Coronary artery (tissue), 2 donors: Measurements from ENCODE around the gene KIR2DL1.
"Not testable (repeated sequence)": the region's sequence is repeated elsewhere in the genome, so short reads cannot be mapped to it uniquely, and the experiment has no call there.

Source experiments
- DNase-seq: peaks from one replicate; pipeline ENCODE4 v3.0.0-alpha.2; 2017; ENCODE audit warnings: low spot score
- H3K27ac ChIP-seq, 2 donors: fragments of 200-600 bp; sonication (generic); one replicate each; pipeline ENCODE4 v1.5.1; 2016 to 2019
- H3K4me3 ChIP-seq: fragments of 200-600 bp; sonication (generic); 2 replicates; pipeline ENCODE4 v1.5.1; 2016; ENCODE audit warnings: mild to moderate bottlenecking, moderate library complexity
- CTCF ChIP-seq: fragments of 200-600 bp; sonication (generic); IDR thresholded peaks from one replicate; pipeline ENCODE4 v1.5.1; 2019; ENCODE audit warnings: antibody characterized with exemption

Gene KIR2DL1

GRCh38 chr19:54771018-54771960 is 1.7 kb downstream of the KIR2DL1 start:
- DNase-seq, H3K4me3 ChIP-seq, H3K27ac ChIP-seq: not testable (repeated sequence)

- DNase-seq, H3K4me3 ChIP-seq, H3K27ac ChIP-seq: not testable (repeated sequence)
Measured at GRCh38 chr19:54772666-54773065, 3.1 kb downstream of the KIR2DL1 start.

- not testable (repeated sequence) for H3K4me3 ChIP-seq
Measured at GRCh38 chr19:54775095-54775815, 5.7 kb downstream of the KIR2DL1 start.

GRCh38 chr19:54775830-54776229 is 6.2 kb downstream of the KIR2DL1 start:
- DNase-seq, H3K27ac ChIP-seq, H3K4me3 ChIP-seq: not testable (repeated sequence)

More at GRCh38 chr19:54775095-54775815, 5.7 kb downstream of the KIR2DL1 start:
- not testable (repeated sequence) for H3K27ac ChIP-seq, DNase-seq

- H3K4me3 ChIP-seq, H3K27ac ChIP-seq, DNase-seq: not testable (repeated sequence)
Measured at GRCh38 chr19:54777851-54778250, 8.3 kb downstream of the KIR2DL1 start.

GRCh38 chr19:54778896-54779295 is 9.3 kb downstream of the KIR2DL1 start:
- DNase-seq, H3K4me3 ChIP-seq, H3K27ac ChIP-seq: not testable (repeated sequence)

GRCh38 chr19:54782916-54783315 is 13.3 kb downstream of the KIR2DL1 start:
- not testable (repeated sequence) for DNase-seq, H3K27ac ChIP-seq, H3K4me3 ChIP-seq

GRCh38 chr19:54786091-54786723 is 16.6 kb downstream of the KIR2DL1 start:
- DNase-seq, H3K27ac ChIP-seq, H3K4me3 ChIP-seq: not testable (repeated sequence)

- H3K4me3 ChIP-seq, DNase-seq, H3K27ac ChIP-seq: not testable (repeated sequence)
Measured at GRCh38 chr19:54788154-54788553, 18.6 kb downstream of the KIR2DL1 start.

- TF ChIP-seq CTCF, result no peak
- H3K4me3 ChIP-seq, result no peak overlapping the region
- no peak overlapping the region for H3K27ac ChIP-seq
- no peak for DNase-seq
Measured at GRCh38 chr19:54790711-54791110, 21.1 kb downstream of the KIR2DL1 start.

GRCh38 chr19:54791476-54791875 is 21.9 kb downstream of the KIR2DL1 start:
- Histone ChIP-seq H3K27ac (no peak overlapping the region), H3K4me3 (no peak overlapping the region)
- DNase-seq, result no peak
- TF ChIP-seq CTCF, result no peak
